HG02885 (cell line): ENCODE results near the gene LILRB3.
"Not testable (repeated sequence)": the region's sequence is repeated elsewhere in the genome, so short reads cannot be mapped to it uniquely, and the experiment has no call there.

Experiments used
- ATAC-seq: cut with Tn5 transposase; IDR thresholded peaks from one replicate; pipeline ENCODE4 v1.9.1; 2021; ENCODE audit warnings: mild to moderate bottlenecking; ENCODE audit not compliant: unreplicated experiment, poor library complexity

Gene LILRB3

DNA sequence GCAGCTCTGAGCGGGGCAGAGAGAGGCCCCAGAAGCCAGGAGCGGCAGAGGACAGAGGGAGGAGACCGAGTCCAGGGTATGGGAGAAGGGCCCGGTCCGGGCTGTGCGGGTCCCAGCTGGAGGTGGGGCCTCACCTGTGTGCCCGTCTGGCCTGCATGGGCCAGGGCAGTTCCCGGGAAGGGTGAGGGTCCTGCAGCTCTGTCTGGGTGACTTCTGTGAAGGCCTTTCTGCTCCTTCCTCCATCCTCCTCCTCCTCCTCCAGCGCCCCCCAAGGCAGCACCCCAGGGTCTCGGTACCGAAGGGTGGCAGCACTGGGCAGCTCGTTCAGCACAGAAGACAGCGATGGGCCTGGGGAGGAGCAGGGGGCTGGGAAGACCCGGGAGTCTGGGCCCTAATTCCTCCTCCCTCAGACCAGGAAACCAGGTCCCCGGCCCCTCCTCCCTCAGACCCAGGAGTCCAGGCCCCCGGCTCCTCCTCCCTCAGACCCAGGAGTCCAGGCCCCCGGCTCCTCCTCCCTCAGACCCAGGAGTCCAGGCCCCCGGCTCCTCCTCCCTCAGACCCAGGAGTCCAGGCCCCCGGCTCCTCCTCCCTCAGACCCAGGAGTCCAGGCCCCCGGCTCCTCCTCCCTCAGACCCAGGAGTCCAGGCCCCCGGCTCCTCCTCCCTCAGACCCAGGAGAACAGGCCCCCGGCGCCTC lies 50.9 kb downstream of the LILRB3 start:
- ATAC-seq = not testable (repeated sequence)

DNA sequence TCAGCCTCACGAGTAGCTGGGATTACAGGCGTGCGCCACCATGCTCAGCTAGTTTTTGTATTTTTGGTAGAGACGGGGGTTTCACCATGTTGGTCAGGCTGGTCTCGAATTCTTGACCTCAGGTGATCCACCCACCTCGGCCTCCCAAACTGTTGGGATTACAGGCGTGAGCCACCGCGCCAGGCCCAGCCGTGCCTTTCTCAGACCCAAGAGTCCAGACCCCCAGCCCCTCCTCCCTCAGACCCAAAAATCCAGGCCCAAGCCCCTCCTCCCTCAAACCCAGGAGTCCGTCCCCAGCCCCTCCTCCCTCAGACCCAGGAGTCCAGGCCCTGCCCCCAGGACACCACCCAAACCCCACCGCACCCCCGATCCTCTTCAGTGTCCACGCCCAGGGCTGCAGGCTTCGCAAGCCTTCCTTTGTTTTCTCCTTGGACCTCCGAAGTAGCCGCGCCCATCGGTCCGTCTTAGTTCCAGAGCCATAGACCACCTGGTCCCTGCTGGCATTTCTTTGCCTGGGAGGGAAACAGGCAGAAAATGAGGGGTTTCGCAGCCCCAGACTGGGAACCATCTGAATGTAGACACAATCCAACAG lies 53.6 kb downstream of the LILRB3 start:
- ATAC-seq = no peak

DNA sequence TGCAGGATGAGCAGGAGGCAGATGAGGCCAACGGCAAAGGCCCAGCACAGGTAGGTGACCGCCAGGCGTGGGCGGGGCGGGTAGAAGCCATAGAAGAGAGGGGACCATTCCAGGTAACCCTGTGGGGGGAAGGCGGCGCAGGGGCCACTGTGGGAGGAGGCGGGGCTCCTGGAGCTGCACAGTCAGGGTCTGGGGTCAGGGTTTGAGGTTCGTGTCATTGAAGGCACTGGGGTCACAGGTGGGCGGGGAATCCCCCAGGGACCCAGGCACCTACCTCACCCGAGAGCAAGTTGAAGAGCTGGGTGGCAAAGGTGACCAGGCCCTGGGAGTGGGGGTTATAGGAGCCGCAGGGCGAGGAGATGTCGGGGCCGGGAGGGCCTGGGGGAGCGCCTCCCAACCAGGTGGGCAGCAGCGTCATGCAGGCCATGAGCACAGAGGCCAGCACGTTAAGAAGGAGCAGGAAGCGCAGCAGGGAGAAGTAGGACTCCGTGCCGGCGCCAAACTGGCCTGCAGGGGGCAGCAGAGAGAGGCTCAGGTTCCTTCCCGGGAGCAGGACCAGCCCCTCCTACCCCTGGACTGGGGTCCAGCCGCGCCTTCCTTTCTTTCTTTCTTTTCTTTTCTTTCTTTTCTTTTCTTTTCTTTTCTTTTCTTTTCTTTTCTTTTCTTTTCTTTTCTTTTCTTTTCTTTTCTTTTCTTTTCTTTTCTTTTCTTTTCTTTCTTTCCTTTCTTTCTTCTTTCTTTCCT lies 54.5 kb downstream of the LILRB3 start:
- peak; percentile 66 for ATAC-seq
